ENCODE measurements around the gene ELOVL2.

Gene ELOVL2

DNA sequence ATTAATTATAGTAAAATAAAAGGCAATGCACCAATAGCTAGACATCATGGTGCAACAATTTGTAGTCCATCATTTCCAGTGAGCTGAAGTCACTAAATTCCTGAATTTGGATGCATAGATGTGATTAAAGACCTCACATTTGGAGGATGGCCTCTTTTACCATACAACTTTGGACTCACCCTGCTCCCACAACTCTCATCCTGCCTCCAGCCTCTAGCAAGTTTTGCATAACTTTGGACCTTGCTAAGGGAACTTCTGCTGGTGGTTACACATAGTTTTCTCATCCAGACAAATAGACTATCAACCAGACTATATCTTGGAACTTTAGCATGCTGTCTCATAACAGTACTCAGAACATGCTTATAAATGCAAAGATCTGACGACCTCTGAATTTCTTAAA is 12.8 kb upstream of the ELOVL2 start:
- DNase-seq, result no peak

DNA sequence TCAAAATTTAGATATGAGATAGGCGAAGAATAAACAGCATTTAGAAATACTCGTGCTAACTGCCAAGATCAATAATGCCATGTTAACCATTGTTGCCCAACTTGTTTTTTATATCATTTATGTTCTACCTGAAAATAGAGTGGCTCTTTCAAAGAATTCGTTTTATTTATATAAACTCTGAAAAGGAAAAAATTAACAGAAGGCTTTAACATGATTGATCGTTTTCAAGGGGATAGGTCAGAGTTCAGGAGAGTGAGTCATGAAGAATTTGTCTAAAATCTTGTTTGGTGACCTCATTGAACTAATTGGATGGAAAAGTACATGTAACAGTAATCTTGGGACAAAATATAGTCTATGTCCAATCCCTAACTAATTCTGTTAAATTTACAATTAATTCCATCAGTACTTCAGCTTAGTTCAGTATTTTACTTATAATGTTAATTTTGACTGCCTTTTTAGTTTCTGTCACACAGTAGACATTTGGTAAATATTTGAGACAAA is 11.1 kb upstream of the ELOVL2 start:
- no peak for DNase-seq

DNA sequence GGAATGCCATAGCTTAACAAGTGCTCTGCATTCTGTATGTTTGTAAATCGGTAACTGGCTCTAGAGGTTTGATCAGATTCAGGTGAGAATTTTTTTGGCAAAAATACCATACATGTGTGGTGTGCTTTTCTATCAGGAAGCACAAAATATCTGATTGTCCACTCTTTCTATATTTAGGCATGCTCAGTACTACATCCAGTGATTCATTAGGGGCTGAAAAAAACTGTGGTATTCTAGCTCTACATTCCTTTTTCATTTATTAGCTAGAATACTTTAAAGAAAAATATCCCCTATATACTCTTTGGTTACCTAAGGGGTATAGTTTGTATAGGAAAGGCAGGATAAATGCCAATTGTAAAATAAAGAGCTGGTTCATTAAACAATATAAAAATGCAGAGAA is 10.6 kb upstream of the ELOVL2 start:
- no peak for DNase-seq

DNA sequence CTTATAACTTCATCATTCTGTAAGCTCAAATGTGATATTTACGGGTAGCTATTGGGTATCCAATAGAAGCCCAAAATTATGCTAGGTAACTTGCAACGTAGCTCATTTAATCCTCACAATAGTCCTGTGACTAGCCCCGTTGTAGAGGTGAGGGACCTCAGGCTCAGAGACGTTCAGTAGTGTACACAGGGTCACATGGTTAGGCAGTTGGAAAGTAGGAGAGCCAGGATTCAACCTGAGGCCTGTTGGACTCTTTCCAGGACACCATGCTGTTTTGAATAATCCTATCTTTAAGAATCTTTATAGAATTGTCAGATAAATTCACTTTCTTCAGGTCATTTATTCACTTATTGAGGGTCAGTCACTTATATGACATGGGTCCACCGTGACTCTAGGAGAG is 9.2 kb upstream of the ELOVL2 start:
- DNase-seq, result no peak

DNA sequence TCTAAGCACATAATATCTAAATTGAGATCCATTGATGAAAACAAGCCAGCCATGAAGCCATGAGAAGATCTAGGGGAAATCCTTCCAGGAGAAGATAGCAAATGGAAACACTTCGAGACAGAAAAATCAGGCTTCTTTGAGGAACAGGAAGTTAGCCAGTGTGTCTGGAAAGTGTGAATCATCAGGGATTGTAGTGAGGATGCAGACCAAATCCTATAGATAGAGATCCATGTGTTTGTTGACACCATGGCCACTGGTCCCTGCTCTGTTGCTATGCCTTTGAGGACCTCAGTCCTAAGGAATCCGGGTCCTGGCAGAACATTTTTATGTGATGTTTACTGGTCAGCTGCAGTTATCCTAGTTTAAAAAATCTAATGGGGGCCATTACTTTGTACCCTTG is 6.6 kb upstream of the ELOVL2 start:
- DNase-seq, result no peak

DNA sequence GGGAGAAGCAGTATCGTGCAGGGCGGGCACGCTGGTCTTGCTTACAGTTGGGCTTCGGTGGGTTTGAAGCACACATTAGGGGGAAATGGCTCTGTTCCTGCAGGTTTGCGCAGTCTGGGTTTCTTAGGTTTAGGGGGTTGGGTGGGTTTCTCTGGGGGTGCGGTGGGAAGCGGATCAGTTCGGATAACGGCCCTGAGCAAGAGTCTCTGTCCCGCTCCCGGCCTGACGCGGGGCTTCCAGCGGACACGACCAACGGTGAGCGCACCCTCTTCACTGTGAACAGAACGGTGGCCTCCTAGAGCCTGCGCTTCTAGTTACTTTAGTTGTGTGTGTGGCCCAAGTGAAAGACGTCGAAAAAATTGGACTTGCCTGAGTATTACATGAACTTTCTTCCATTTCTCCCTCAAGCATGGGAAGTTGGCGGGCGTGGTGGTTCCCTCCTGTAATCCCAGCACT is 635 bp upstream of the ELOVL2 start:
- DNase-seq, result no peak

DNA sequence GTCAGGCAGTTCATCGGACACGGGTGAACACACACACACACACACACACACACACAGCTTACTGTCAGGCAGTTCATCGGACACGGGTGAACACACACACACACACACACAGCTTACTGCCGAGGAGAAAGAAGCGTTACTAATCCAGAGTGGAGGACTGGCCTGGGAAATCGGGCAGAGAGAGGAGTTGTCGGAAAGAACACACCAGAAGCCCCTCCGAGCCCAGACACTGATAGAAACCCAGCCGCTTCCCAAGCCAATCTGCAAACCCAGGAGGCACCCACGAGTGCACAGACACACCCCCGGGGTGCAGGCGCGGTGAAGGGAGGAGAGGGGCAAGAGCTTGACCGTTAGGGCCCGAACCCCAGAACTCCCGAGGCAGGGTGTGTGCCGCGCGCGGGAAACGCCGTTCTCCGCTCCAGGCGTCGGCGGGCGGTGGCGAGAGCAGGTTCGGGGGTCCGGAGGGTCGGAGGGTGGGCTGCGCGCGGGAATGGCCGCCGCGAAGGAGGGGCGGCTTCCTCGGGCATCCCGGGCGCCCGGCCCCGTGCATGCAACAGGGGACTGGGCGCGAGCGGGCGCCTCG is 636 bp downstream of the ELOVL2 start:
- no peak for DNase-seq

DNA sequence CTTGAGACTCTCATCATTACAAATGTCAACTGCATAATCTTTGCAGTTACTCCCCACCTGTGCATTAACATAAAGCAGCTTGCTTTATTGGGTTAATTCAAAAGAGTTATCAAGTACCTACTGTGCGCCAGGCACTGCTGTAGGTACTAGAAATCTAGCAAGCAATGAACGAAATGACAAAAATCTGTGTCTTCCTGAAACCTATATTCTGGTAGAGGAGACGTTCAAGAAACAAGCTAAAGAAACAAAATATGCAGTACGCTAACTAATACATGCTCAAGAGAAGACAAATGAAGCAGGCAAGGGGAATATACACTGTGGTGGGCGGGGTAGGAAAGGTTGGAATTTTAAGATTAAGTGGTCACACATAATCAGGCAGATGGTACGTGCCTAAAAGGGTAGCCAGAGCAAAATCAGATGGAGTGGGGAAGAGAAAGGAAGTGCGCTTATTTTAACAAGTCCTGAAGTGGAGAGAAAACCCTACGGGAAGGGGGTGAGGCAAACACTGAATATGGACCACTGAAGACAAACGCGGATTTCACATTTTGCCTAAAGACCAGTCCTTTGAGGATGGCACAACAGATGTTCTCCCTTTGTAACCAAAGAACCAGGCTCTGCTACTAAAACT is 1.2 kb downstream of the ELOVL2 start:
- no peak for DNase-seq

DNA sequence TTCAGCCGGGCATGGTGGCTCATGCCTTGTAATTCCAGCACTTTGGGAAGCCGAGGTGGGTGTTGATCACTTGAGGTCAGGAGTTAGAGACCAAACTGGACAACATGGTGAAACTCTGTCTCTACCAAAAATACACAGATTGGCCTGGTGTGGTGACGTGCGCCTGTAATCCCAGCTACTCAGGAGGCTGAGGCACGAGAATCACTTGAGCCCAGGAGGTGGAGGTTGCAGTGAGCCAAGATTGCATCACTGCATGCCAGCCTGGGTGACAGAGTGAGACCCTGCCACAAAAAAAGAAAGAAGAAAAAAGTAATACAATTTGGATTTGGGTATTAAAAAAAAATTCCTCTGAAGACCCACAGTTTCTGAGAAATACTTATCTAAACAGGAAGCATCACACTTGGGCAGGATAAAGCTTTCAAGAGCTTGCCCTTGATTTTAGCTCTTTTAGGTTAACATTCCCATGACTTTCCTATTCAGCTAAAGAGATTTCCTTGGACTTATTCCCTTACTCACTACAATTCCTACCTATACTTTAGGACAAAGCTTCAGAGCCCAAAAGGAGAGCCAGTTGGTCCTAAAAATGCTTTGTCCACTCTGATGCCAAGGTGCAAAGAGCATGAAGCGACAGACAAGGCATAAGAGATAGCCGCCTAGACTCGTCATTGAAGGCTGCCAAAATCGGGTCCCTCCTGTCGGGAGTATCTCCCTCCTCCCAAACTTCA is 1.9 kb downstream of the ELOVL2 start:
- DNase-seq, result no peak

DNA sequence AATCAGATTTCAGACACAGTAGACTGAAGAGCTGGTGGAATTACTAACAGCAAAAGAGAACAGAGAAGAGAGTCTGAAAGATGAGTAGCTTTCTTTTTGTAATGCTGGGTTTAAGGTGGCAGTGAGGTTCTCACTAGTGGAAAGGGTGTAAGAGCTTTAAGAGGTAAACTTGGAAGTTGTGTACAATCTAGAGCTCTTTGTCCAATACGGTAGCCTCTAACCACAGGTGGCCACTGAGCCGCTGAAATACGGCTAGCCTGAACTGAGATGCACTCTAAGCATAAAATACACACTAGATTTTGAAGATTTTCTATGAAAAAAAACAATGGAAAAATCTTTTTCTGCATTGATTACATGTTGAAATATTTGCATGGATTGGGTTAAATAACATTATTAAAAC is 4.0 kb downstream of the ELOVL2 start:
- no peak for DNase-seq

DNA sequence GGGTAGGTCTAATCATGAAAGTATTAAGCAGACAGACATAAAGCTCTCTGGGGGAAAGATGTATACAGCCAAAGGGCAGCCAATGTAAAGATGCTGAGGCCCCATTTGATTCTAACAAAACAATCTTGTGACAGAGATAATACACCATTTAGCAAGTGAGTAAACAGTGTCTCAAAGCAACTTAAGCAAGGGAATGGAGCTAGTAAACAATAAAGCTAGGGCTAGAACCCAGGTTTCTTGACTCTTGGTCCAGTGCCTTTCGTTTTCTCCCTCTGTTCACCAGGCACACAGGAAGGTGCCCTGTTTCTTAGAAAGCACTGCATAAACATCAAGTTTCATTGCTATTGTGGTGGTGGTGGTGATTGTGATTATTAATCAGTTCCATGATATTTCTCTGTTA is 5.1 kb downstream of the ELOVL2 start:
- no peak for DNase-seq

DNA sequence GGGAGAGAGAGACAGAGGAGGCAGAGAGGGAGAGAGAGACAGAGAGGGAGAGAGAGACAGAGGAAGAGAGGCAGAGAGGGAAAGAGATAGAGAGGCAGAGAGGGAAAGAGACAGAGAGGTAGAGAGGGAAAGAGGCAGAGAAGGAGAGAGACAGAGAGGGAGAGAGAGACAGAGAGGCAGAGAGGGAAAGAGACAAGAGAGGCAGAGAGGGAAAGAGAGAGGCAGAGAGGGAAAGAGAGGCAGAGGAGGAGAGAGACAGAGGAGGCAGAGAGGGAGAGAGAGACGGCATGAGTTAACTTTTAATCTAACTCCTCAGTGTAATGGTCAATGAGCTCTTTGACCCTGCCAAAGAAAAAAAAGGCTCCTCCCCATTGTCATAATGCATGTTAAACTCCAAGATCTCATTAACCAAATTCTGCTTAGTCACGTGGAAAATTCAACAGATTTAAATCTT is 7.1 kb downstream of the ELOVL2 start:
- no peak for DNase-seq

DNA sequence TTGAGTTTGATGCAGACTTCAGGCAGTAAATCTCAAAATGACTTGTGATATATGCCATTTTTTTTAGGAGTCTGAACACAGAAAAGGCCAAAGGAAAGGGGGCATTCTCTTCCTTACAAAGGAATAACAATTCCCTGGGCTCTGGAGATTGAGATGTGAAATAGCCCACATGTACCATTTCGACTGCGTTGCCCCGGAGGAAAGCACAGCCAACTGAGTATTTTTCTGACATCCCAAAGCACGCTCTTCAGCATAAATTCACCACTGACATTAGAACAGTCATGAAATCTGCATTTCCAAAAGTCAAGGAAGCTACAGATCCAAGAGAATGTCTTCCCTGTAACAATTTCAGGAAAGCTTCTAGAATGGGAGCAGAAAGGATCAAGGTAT is 7.8 kb downstream of the ELOVL2 start:
- DNase-seq, result no peak

DNA sequence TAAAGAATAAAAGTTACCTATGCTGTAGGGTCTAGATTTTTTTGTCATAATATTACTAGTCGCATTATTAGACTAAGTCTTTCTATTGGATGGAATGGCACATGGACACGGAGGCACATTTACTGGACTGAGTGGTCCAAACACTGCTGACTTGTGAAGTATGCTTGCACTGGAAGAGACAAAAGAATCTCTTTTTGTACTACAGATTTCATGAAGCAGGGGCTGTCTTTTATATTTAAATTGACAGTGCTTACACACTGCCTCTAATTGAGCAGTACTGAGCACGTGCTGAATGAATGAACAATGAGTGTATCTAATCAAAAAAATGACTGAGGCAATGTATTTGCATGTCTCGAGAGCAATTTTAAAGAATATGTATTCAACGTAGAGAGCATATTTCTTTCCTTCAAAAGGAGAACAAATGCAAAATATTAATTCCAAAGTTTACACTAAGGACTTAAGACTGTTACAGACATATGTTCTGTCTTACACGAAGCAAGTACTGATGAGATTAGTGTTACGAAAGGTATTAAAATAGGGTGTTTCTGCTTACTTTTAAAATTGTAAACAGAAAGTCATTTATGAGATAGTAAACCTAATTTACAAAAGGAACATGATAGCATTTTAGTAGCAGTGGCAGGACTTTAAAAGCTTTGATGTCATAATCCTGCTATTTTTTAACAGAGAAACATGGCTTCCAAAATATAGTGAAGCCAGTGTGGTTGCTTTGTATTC is 8.3 kb downstream of the ELOVL2 start:
- DNase-seq, result no peak

DNA sequence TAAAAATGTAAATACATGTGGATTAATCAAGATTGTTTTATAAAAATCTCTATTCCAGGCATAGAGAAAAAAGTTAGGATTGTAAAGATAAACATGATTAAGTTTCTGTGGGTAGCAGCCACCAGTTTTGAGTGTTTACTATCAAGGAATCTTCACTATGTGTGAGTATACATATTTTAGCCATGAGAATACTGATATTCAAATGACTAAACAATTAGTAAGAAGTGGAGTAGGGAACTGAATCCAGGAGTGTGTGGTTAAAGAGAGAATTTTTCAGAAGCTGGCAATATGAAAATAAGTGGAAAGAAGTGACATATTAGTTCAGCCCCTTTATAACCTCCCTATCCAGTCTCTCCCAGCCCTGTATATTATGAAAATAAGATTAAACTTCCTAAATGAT is 10.3 kb downstream of the ELOVL2 start:
- DNase-seq, result no peak

DNA sequence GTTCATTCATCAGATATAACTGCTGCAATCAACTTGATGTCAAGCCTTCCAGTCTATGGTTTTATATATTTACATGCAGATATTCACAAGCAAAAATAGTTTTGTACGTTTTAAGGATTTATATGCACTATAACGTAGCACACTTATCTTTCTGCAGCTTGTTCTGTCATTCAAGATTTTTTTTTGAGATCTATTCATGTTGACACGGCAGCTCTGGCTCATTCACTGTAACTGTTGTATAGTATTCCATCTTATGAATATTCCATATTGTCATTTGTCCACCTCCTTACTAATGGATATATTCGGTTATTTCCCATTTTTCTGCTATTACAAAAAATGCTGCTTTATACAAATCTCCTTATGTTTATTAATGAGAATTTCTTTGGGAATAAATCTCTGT is 13.2 kb downstream of the ELOVL2 start:
- DNase-seq, result no peak

DNA sequence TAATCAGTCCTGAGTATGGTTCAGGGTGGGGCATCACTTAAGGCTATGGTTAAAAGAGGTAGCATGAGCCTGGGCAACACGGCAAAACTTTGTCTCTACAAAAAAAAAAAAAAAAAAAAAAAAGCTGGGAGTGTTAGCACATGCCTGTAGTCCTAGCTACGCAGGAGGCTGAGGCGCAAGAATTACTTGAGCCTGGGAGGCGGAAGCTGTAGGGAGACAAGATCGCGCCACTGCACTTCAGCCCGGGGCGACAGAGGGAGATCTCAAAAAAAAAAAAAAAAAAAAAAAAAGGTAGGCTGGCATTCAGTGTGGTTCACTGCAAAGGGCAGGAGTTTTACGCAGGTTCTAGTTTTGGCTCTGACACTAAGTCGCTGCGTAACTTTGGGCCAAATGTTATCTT is 15.1 kb downstream of the ELOVL2 start:
- no peak for DNase-seq

DNA sequence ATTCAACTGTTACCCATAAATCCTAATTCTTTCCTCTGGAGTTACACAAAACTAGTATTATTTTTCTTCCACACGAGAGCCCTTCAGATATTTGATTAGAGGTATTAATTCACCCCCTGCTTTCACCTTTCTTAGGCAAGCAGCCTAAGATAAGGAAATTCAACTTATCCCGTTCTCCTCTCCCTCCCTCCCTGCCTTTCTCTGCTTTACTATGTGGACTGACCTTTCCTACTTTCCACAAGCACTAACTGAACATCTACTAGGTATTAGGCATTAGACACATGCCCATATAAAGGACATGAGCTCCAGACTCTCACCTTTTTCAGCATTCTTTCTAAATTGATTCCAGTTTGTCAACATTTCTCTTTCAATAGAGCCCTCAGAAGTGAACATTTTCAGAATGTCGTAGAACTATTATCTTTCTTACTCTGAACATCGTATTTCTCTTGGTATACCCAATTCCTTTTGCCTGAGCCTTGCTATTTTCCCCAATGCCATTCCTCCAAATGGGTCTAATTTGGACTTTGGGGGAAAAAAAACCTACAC is 16.5 kb downstream of the ELOVL2 start:
- no peak for DNase-seq

DNA sequence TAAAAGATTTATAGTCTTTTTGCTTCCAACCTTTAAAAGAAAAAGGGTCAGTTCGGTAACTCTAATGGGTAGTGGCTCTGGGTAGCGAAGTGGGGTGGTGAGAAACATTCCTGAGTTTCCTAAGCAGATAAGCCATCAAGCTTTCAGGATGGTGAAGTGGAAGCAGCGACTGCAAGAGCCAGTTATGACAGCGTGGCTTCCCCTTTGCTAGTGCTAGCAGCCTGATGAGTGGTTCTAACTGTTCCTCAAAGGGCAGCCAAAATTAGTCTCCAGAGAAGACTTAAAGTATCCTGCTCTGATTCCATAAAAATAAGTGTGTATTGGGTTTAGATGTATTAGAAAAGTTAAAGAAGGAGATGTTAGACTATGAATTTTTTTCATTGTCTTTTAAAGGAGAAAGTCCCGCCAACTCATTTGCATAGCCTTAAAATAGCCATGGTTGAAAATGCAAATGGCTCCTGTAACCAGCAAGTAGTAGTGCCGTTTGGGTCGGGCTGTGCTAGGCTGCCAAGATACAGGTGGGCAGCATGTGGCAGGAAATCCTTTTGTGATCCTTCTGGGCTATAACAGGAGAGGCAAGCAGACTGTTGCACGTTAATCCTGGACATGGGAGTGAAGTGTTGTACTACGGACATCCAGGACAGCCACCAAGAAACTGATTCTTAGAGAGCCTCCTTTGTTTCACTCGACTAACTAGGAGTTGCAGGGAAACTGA is 18.0 kb downstream of the ELOVL2 start:
- no peak for DNase-seq

DNA sequence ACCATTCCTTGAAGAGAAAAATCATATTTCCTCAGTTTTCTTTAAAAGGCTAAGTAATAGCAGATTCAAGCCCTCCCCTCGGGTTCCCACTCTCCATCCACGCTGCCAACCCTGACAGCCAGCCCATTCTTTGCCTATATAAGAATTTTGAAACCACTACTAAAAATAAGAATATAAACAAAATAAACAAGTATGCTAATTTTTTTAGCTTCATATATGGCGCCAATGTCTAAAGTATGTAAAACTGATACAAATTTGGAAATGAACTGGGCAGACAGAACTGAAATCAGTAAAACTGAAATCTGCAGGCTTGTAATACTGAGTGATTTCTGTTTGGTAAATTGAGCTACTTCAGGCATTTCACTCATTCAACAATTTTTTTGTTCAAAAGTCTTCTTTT is 19.0 kb downstream of the ELOVL2 start:
- DNase-seq, result no peak

DNA sequence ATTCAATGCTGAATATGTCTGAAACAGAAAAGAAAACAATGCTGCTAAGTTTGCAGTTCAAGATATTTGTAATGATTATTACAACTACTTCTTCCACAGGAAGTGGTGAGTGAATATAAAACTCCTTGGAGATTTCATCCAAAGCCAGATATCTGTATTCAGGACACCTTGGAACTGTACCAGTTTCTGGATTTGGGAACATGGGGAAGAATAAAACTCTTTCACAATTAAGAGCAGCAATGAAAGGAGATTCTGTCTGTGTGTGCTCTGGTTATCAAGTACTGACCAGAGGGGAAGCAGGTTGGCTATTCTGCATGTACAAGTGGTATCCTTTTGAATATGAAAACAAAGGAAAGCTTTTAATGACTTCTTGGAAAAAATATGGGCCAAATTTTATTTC is 21.1 kb downstream of the ELOVL2 start:
- no peak for DNase-seq

DNA sequence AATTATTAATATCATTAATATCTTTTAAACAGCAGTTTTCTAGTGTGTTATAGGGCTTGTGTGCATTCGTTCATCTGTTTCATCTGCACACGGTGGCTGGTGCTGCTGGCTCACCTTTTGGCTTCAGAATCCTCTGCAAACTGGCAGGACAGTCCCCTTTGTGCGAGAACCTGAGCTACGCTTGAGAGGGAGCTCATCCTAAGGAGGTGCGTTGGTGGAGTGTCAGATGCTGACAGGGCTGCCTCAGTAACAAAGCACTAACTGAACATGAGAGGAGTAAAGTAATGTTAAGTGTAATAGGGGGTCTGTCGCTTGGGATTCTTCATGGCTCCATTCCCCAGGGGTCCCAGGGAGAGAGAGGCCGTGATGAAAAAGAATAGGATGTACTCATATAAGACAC is 22.4 kb downstream of the ELOVL2 start:
- DNase-seq, result no peak

DNA sequence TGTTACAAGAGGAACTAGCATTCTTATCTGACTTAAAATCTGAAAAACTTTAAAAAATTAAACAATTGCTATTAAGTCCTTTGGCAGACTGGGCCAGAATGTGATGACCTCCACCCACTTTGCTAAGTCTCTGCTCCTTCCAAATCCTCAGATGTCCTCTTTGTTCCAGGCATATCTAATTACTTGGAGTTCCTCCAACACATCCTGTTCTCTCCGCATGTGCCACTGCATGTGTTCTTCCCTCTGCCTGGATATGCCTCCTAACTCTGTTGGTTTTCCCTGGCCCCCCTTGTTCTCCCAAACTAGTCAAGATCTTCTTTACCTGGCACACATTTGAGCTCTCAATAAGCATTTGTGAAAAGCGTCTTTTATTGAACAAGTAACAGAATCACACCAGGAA is 23.1 kb downstream of the ELOVL2 start:
- DNase-seq, result no peak
